GM23338 (cell line): ENCODE results near the gene DIS3L. TPM values are rescaled to one million over a fixed set of nuclear protein-coding genes. Genes with fewer than 3 reads are reported as not detected.

Experiments
- ATAC-seq: fragments of 200-7000 bp; cut with Tn5 transposase; 3 replicates; pipeline ENCODE4 v1.9.1; 2020
- DNase-seq: peaks from one replicate; pipeline ENCODE4 v3.0.0-alpha.2; 2015; ENCODE audit warnings: low spot score
- H2AFZ ChIP-seq: fragments of 200-600 bp; sonication (generic); 2 replicates; pipeline ENCODE4 v1.8.0; 2016; ENCODE audit warnings: antibody characterized with exemption, mild to moderate bottlenecking, moderate library complexity
- H3F3A ChIP-seq: fragments of 200-600 bp; sonication (generic); replicated peaks from 2 replicates; pipeline ENCODE4 v1.8.0; 2017; ENCODE audit warnings: antibody characterized with exemption, mixed run types, low read depth
- H3K27ac ChIP-seq: fragments of 200-600 bp; sonication (generic); 2 replicates; pipeline ENCODE4 v1.6.1; 2016; ENCODE audit warnings: low read depth
- H3K27me3 ChIP-seq: fragments of 200-600 bp; sonication (generic); 2 replicates; pipeline ENCODE4 v1.8.0; 2016; ENCODE audit warnings: mild to moderate bottlenecking, mixed run types, moderate library complexity; ENCODE audit not compliant: insufficient read depth
- H3K36me3 ChIP-seq: fragments of 200-600 bp; sonication (generic); 2 replicates; pipeline ENCODE4 v1.8.0; 2016; ENCODE audit warnings: mild to moderate bottlenecking; ENCODE audit not compliant: insufficient read depth
- H3K4me1 ChIP-seq: fragments of 200-600 bp; sonication (generic); 2 replicates; pipeline ENCODE4 v1.8.0; 2016; ENCODE audit warnings: mild to moderate bottlenecking, moderate library complexity; ENCODE audit not compliant: insufficient read depth
- H3K4me2 ChIP-seq: fragments of 200-600 bp; sonication (generic); 2 replicates; pipeline ENCODE4 v1.7.1; 2017; ENCODE audit warnings: mixed run types
- H3K4me3 ChIP-seq: fragments of 200-600 bp; sonication (generic); 2 replicates; pipeline ENCODE4 v1.6.1; 2016; ENCODE audit warnings: mixed run types
- H3K79me2 ChIP-seq: fragments of 200-600 bp; sonication (generic); replicated peaks from 2 replicates; pipeline ENCODE4 v1.8.0; 2017; ENCODE audit warnings: mild to moderate bottlenecking; ENCODE audit not compliant: insufficient read depth
- H3K9me2 ChIP-seq: fragments of 200-600 bp; sonication (generic); 2 replicates; pipeline ENCODE4 v1.8.0; 2017; ENCODE audit not compliant: insufficient read depth
- H4K20me1 ChIP-seq: fragments of 200-600 bp; sonication (generic); replicated peaks from 2 replicates; pipeline ENCODE4 v1.8.0; 2017; ENCODE audit warnings: mild to moderate bottlenecking; ENCODE audit not compliant: insufficient read depth
- H3K27ac Mint-ChIP-seq: 2 replicates; pipeline ENCODE4 v1.8.0; 2020; ENCODE audit warnings: inconsistent platforms, mild to moderate bottlenecking, moderate library complexity, mixed read lengths
- H3K27me3 Mint-ChIP-seq: 3 replicates; pipeline ENCODE4 v1.8.0; 2022; ENCODE audit warnings: low read depth, mild to moderate bottlenecking, moderate library complexity, mixed read lengths, inconsistent platforms; ENCODE audit not compliant: insufficient read depth, poor library complexity
- H3K36me3 Mint-ChIP-seq: 3 replicates; pipeline ENCODE4 v1.8.0; 2021; ENCODE audit warnings: low read depth, mild to moderate bottlenecking, inconsistent platforms, moderate library complexity, mixed read lengths
- H3K4me1 Mint-ChIP-seq: 3 replicates; pipeline ENCODE4 v1.8.0; 2020; ENCODE audit warnings: mild to moderate bottlenecking, inconsistent platforms, mixed read lengths
- H3K4me3 Mint-ChIP-seq: 3 replicates; pipeline ENCODE4 v1.8.0; 2021; ENCODE audit warnings: moderate library complexity, mild to moderate bottlenecking, inconsistent platforms, mixed read lengths
- H3K9me3 Mint-ChIP-seq: 3 replicates; pipeline ENCODE4 v1.8.0; 2020; ENCODE audit warnings: moderate library complexity, mild to moderate bottlenecking, inconsistent platforms, mixed read lengths
- CREB1 ChIP-seq: fragments of 250-450 bp; sonication (Bioruptor Pico); IDR thresholded peaks from 2 replicates; pipeline ENCODE4 v1.5.0; 2020; ENCODE audit warnings: low read depth, mild to moderate bottlenecking, moderate library complexity
- CTCF ChIP-seq, 2 experiments: fragments of 200-600 bp in 1 of 2; sonication (generic) in 1 of 2; conservative IDR thresholded peaks; 2 replicates each; pipeline versions ENCODE4 v1.5.1 to v1.6.1; 2016 to 2017; ENCODE audit warnings: antibody characterized with exemption in 2 of 2, low read depth in 2 of 2, mild to moderate bottlenecking in 2 of 2, moderate library complexity in 1 of 2
- ETS1 ChIP-seq: IDR thresholded peaks from 2 replicates; pipeline ENCODE4 v1.6.1; 2016; ENCODE audit warnings: antibody characterized with exemption
- EZH2 ChIP-seq: fragments of 200-600 bp; sonication (generic); IDR thresholded peaks from one replicate; pipeline ENCODE4 v1.8.0; 2017; ENCODE audit warnings: antibody characterized with exemption, mild to moderate bottlenecking, low read depth; ENCODE audit not compliant: unreplicated experiment
- JUNB ChIP-seq: IDR thresholded peaks from one replicate; pipeline ENCODE4 v1.6.1; 2016; ENCODE audit warnings: antibody characterized with exemption; ENCODE audit not compliant: unreplicated experiment
- NANOG ChIP-seq: IDR thresholded peaks from 2 replicates; pipeline ENCODE4 v1.6.1; 2016; ENCODE audit warnings: antibody characterized with exemption, borderline replicate concordance
- POLR2AphosphoS5 ChIP-seq: IDR thresholded peaks from 2 replicates; pipeline ENCODE4 v1.6.1; 2016; ENCODE audit warnings: antibody characterized with exemption, low read depth
- REST ChIP-seq: IDR thresholded peaks from one replicate; pipeline ENCODE4 v1.6.1; 2018; ENCODE audit warnings: antibody characterized with exemption; ENCODE audit not compliant: unreplicated experiment
- STAT1 ChIP-seq: IDR thresholded peaks from one replicate; pipeline ENCODE4 v1.6.1; 2016; ENCODE audit warnings: antibody characterized with exemption; ENCODE audit not compliant: unreplicated experiment
- ZNF114 ChIP-seq: fragments of 250-450 bp; sonication (Bioruptor Pico); IDR thresholded peaks from 2 replicates; pipeline ENCODE4 v1.5.0; 2020; ENCODE audit warnings: mild to moderate bottlenecking, moderate library complexity
- polyA plus RNA-seq: library from polyadenylated mRNA; unstranded; fragments of >200 nt; fragmentation: Nextera tagmentation; extraction: Ambion mirVana; gene quantifications from 2 replicates; pipeline ENCODE4 v1.2.1, GENCODE V29; 2016
- total RNA-seq: library from RNA; depleted of rRNA; stranded (reverse); fragments of >200 nt; shearing (Covaris generic); gene quantifications from 2 replicates; pipeline ENCODE4 v1.2.3, GENCODE V29; 2014

Gene DIS3L
- total and polyA plus RNA-seq, 2 experiments from 2014 or later = 8.9 to 21.8 TPM

GRCh38 chr15:66288093-66288492 is 5.3 kb upstream of the DIS3L start:
- DNase-seq (no peak), ATAC-seq (no peak)
- Histone ChIP-seq H3K27me3 (no peaks in the 10 kb centered on the region), H3K4me2 (no peak overlapping the region), H3K36me3 (no peaks in the 10 kb centered on the region), H4K20me1 (no peaks in the 10 kb centered on the region), H3K79me2 (no peaks in the 10 kb centered on the region), H2AFZ (no peak overlapping the region), H3K27ac (no peak overlapping the region), H3F3A (no peaks in the 10 kb centered on the region), H3K4me3 (no peak overlapping the region), H3K4me1 (no peaks in the 10 kb centered on the region; the same call in 1 of the 2 replicates), H3K9me2 (no peaks in the 10 kb centered on the region)
- H3K4me1 Mint-ChIP-seq = peaks cover 14% of the 10 kb centered on the region
- H3K27ac Mint-ChIP-seq = no peak overlapping the region
- H3K36me3 Mint-ChIP-seq = no peaks in the 10 kb centered on the region
- H3K4me3 Mint-ChIP-seq = no peak overlapping the region
- TF ChIP-seq REST (no peak), POLR2AphosphoS5 (no peak), CREB1 (no peak), EZH2 (no peak), ETS1 (no peak), STAT1 (no peak), NANOG (no peak), JUNB (no peak), CTCF (conservative IDR thresholded peaks at IDR 0.05; ENCODE audit: low read depth in 2 of 2) (no peak), ZNF114 (no peak)
- H3K9me3 Mint-ChIP-seq = no peaks in the 10 kb centered on the region
- peaks cover 2% of the 10 kb centered on the region for H3K27me3 Mint-ChIP-seq
